Endodermal cell (in vitro differentiated cells): Measurements from ENCODE around the gene LDB1. TPM values are rescaled to one million over a fixed set of nuclear protein-coding genes. Genes with fewer than 3 reads are reported as not detected.
A peak's percentile ranks its signal among the peaks of the same experiment; 100 is the strongest.

ENCODE experiments used
- DNase-seq: peaks from one replicate; pipeline ENCODE4 v3.0.0-alpha.2; 2017
- H3K27ac ChIP-seq: 2 replicates; pipeline ENCODE4 v1.5.1; 2013; ENCODE audit warnings: mild to moderate bottlenecking, low read depth, low read length, moderate library complexity
- H3K27me3 ChIP-seq: 2 replicates; pipeline ENCODE4 v1.6.1; 2013; ENCODE audit warnings: mild to moderate bottlenecking, low read length, moderate library complexity; ENCODE audit not compliant: insufficient read depth, control insufficient read depth, poor library complexity, severe bottlenecking
- H3K36me3 ChIP-seq: 2 replicates; pipeline ENCODE4 v1.7.0; 2013; ENCODE audit warnings: mild to moderate bottlenecking, low read length, moderate library complexity; ENCODE audit not compliant: control insufficient read depth, insufficient read depth
- H3K4me1 ChIP-seq: one replicate; pipeline ENCODE4 v1.7.0; 2013; ENCODE audit warnings: low read length; ENCODE audit not compliant: control insufficient read depth, insufficient read depth
- H3K4me3 ChIP-seq: 2 replicates; pipeline ENCODE4 v1.5.1; 2013; ENCODE audit warnings: mild to moderate bottlenecking, low read length, moderate library complexity
- H3K9ac ChIP-seq: 2 replicates; pipeline ENCODE4 v1.6.1; 2013; ENCODE audit warnings: mild to moderate bottlenecking, low read length, moderate library complexity; ENCODE audit not compliant: poor library complexity, severe bottlenecking; ENCODE audit errors: extremely low read depth
- H3K9me3 ChIP-seq: 2 replicates; pipeline ENCODE4 v1.6.1; 2013; ENCODE audit warnings: mild to moderate bottlenecking, low read length, moderate library complexity; ENCODE audit not compliant: control insufficient read depth
- H3K27ac Mint-ChIP-seq: 2 replicates; pipeline ENCODE4 v1.8.0; 2020; ENCODE audit warnings: mixed read lengths
- H3K27me3 Mint-ChIP-seq: 2 replicates; pipeline ENCODE4 v1.8.0; 2021; ENCODE audit warnings: mild to moderate bottlenecking, mixed read lengths; ENCODE audit not compliant: insufficient read depth
- H3K36me3 Mint-ChIP-seq: 2 replicates; pipeline ENCODE4 v1.8.0; 2020; ENCODE audit warnings: low read depth, mixed read lengths
- H3K4me1 Mint-ChIP-seq: 2 replicates; pipeline ENCODE4 v1.8.0; 2020; ENCODE audit warnings: mixed read lengths
- H3K4me3 Mint-ChIP-seq: 2 replicates; pipeline ENCODE4 v1.8.0; 2020; ENCODE audit warnings: mild to moderate bottlenecking, moderate library complexity, mixed read lengths
- H3K9me3 Mint-ChIP-seq: 2 replicates; pipeline ENCODE4 v1.8.0; 2020; ENCODE audit warnings: mild to moderate bottlenecking, mixed read lengths
- WGBS, 2 experiments: methylation state at CpG; one replicate each; pipeline versions ENCODE4 v1.1.5 to v1.1.7; 2013; ENCODE audit warnings: missing lambda C conversion rate in 2 of 2, mixed read lengths in 1 of 2; ENCODE audit not compliant: insufficient coverage in 1 of 2, insufficient read length in 1 of 2; 5-methylcytosine and 5-hydroxymethylcytosine counted together
- total RNA-seq, 2 donors: library from RNA; stranded (reverse); fragmentation: NEBNext Ultra II Directional in 1 of 2; extraction: Animal tissue kit (Norgen Biotek cat#: 25700) in 1 of 2; gene quantifications; 2 replicates in 1 of 2; 3 replicates in 1 of 2; pipeline ENCODE4 v1.2.1, GENCODE V29; 2021
- TF ChIP-seq, protein P1 (sequence below): fragments of 200-600 bp; sonication (generic); conservative IDR thresholded peaks from 2 replicates; pipeline ENCODE4 v1.5.0; 2021; ENCODE audit warnings: antibody characterized with exemption, mild to moderate bottlenecking

Gene LDB1
- total RNA-seq, 2 donors from 2014 or later, result 72.0 to 82.6 TPM

DNA sequence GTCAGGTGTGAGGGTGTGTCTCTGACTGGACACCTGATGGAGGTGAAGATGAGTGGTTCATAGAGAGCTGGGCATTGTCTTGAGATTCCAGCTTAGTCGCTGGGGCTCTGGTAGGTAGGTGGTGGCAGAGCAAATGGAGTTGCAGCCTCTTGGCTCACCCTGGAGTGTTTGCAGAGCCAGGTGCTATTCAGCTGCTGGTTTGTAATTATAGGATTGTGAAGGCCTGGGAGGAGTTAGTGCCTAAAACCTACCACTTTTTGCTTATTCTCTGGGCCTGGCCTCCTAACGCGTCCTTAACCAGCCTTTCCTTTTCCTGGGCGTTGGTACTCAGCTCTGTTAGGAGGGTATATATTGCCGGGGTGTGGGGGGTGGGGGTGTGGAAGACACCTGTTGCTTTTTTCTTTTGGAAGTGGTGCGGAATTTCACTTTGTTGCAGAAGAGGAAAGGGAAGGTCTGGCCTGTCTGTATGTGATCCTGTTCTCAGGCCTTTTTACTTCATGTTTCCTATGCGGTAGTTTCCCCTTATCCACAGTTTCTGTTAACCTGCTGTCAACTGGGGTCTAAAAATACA, 15.9 kb upstream of the LDB1 start:
- H3K27ac ChIP-seq, result no peak overlapping the region
- H3K4me1 Mint-ChIP-seq, result peaks cover 39% of the 10 kb centered on the region
- peak overlapping the region; percentile 36 for H3K4me3 ChIP-seq
- peaks cover 29% of the 10 kb centered on the region for H3K36me3 Mint-ChIP-seq
- H3K27me3 ChIP-seq, result no peaks in the 10 kb centered on the region
- no peak overlapping the region for H3K9ac ChIP-seq
- H3K27ac Mint-ChIP-seq, result peak overlapping the region; percentile 33
- WGBS, 2 experiments, result 90 to 100% methylated on average over 1 to 6 of the region's 7 CpGs
- H3K9me3 Mint-ChIP-seq, result no peaks in the 10 kb centered on the region
- TF ChIP-seq, protein P1, sequence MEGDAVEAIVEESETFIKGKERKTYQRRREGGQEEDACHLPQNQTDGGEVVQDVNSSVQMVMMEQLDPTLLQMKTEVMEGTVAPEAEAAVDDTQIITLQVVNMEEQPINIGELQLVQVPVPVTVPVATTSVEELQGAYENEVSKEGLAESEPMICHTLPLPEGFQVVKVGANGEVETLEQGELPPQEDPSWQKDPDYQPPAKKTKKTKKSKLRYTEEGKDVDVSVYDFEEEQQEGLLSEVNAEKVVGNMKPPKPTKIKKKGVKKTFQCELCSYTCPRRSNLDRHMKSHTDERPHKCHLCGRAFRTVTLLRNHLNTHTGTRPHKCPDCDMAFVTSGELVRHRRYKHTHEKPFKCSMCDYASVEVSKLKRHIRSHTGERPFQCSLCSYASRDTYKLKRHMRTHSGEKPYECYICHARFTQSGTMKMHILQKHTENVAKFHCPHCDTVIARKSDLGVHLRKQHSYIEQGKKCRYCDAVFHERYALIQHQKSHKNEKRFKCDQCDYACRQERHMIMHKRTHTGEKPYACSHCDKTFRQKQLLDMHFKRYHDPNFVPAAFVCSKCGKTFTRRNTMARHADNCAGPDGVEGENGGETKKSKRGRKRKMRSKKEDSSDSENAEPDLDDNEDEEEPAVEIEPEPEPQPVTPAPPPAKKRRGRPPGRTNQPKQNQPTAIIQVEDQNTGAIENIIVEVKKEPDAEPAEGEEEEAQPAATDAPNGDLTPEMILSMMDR, result no peak
- no peak overlapping the region for H3K4me3 Mint-ChIP-seq
- H3K4me1 ChIP-seq, result peaks cover 21% of the 10 kb centered on the region
- no peaks in the 10 kb centered on the region for H3K27me3 Mint-ChIP-seq
- peaks cover 38% of the 10 kb centered on the region for H3K36me3 ChIP-seq
- H3K9me3 ChIP-seq, result no peaks in the 10 kb centered on the region
- DNase-seq, result no peak

DNA sequence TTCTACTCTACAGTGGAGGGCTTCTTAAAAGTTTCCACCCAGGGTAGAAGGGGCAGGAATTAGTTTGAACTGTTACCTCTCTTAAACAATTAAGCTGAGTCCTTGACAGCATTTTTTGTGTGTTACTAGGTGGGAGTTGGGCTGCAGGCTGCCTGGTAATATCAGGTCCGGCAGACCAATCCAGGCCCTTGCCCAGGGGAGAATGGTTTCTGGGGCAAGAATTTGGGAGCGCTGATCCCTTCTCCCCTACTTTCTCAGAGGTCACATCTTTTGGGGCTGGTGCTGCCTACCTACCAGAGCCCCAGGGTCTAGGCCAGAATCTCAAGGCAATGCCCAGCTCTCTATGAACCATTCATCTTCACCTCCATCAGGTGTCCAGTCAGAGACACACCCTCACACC, 14.2 kb upstream of the LDB1 start:
- TF ChIP-seq, protein P1, result no peak
- H3K9me3 ChIP-seq, result no peaks in the 10 kb centered on the region
- peak overlapping the region; percentile 85 for H3K9ac ChIP-seq
- Mint-ChIP-seq H3K27ac (peak overlapping the region; percentile 85), H3K9me3 (no peaks in the 10 kb centered on the region), H3K36me3 (peaks cover 13% of the 10 kb centered on the region), H3K27me3 (no peaks in the 10 kb centered on the region), H3K4me3 (peak overlapping the region; percentile 96), H3K4me1 (peaks cover 39% of the 10 kb centered on the region)
- no peaks in the 10 kb centered on the region for H3K27me3 ChIP-seq
- peak overlapping the region; percentile 94 for H3K4me3 ChIP-seq
- H3K27ac ChIP-seq, result no peak overlapping the region
- WGBS, 2 experiments, result 69 to 100% methylated on average over 1 to 2 of the region's 2 CpGs
- H3K36me3 ChIP-seq, result peaks cover 22% of the 10 kb centered on the region
- peaks cover 21% of the 10 kb centered on the region for H3K4me1 ChIP-seq
- DNase-seq, result no peak

DNA sequence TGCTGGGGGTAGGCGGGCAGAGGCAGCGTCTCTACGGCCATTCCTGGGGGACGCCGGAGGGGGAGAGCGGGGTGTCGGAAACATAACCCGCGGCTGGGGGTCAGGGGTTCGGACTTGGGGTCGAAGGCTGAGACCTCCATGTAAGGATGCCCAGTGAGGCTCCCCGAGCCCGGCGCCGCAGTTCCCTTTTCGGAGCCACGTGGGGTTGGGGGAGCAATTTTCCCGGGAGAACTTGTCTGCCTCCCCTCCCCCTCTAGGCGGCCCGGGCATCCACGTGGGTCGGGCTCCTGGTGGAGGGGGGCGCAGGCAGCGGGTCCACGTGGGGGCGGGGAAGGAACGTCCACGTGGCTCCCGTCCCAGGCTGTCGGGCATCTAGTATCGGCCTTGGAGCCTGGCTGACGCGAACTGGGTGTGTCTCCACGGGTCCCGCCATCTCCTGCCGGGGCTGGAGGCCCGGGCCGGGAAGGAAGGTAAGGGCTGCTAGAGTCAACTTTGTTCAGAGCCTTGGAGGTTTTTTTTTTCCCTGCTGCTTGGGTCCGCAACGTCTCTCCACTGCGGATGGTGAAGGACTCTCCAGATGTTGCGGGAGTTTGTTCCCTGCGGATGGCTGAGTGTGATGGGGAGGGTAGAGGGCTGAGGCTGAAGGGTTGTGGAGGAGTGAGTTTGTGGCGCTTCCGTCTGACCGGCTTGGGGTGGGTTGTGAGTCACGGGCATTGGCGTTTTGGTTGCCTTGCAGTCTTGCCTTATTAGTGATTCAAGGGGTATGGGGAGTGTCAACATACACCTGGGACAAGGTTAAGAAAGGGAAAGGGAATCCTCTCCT, 13.4 kb upstream of the LDB1 start:
- H3K27ac Mint-ChIP-seq, result peak overlapping the region; percentile 97
- H3K9me3 Mint-ChIP-seq, result no peaks in the 10 kb centered on the region
- peaks cover 17% of the 10 kb centered on the region for H3K4me1 ChIP-seq
- peak overlapping the region; percentile 82 for H3K27ac ChIP-seq
- peak overlapping the region; percentile 94 for H3K4me3 ChIP-seq
- peaks cover 5% of the 10 kb centered on the region for H3K36me3 Mint-ChIP-seq
- H3K27me3 Mint-ChIP-seq, result no peaks in the 10 kb centered on the region
- H3K36me3 ChIP-seq, result peaks cover 13% of the 10 kb centered on the region
- peak; percentile 78 for DNase-seq
- H3K4me1 Mint-ChIP-seq, result peaks cover 39% of the 10 kb centered on the region
- H3K9ac ChIP-seq, result peak overlapping the region; percentile 85
- peak overlapping the region; percentile 96 for H3K4me3 Mint-ChIP-seq
- H3K9me3 ChIP-seq, result no peaks in the 10 kb centered on the region
- no peaks in the 10 kb centered on the region for H3K27me3 ChIP-seq
- 0% methylated on average over 4 to 48 of the region's 48 CpGs for WGBS, 2 experiments
- TF ChIP-seq, protein P1, result no peak
